HepG2 (cell line): ENCODE measurements around the gene NTRK2. TPM values are rescaled to one million over a fixed set of nuclear protein-coding genes. Genes with fewer than 3 reads are reported as not detected.

Experiments
- ATAC-seq: fragments of 200-7000 bp; cut with Tn5 transposase; 3 replicates; pipeline ENCODE4 v1.9.1; 2020; ENCODE audit warnings: mild to moderate bottlenecking, moderate library complexity
- BruUV-seq: library from RNA; stranded (reverse); fragments of 400-500 nt; replicated peaks from 2 replicates; lab custom pipeline; 2021; lab: Mats Ljungman, UMichigan
- CTCF ChIA-PET: fragments of 300-600 bp; formaldehyde crosslinking; extraction: SDS; loops from one replicate; lab custom pipeline; 2021; ENCODE audit warnings: low total read pairs, inconsistent platforms, low intra/inter-chr PET ratio; lab: Yijun Ruan, JAX
- POLR2A ChIA-PET: fragments of 350-600 bp; sonication (Branson Sonifier 250); formaldehyde crosslinking; loops from one replicate; lab custom pipeline; 2020; ENCODE audit warnings: antibody characterized with exemption, inconsistent platforms; lab: Yijun Ruan, JAX
- DNase-seq: peaks from one replicate; pipeline ENCODE4 v3.0.0-alpha.2; 2015; ENCODE audit warnings: low spot score
- FAIRE-seq: peaks from 3 replicates; lab custom pipeline; 2011; peaks lifted over from hg19 to GRCh38; lab: Jason Lieb, UNC
- H2AFZ ChIP-seq: one replicate; pipeline ENCODE4 v1.6.1; 2011; ENCODE audit warnings: low read length, inconsistent platforms
- H3K27ac ChIP-seq: fragments of 300-600 bp; 3 replicates; pipeline ENCODE4 v1.8.0; 2011; ENCODE audit warnings: mixed run types, mild to moderate bottlenecking, mixed read lengths, low read length, inconsistent platforms; ENCODE audit not compliant: insufficient read depth; ENCODE audit errors: extremely low read length
- H3K27me3 ChIP-seq, 2 experiments: fragments of 200-600 bp in 1 of 2; 2 replicates in 1 of 2; 3 replicates in 1 of 2; pipeline versions ENCODE4 v1.6.0 to v1.8.0; 2011; ENCODE audit warnings: low read length in 2 of 2, mild to moderate bottlenecking in 2 of 2, moderate library complexity in 2 of 2, inconsistent platforms in 1 of 2; ENCODE audit not compliant: insufficient read depth in 2 of 2, control insufficient read depth in 1 of 2
- H3K36me3 ChIP-seq, 2 experiments: fragments of 200-600 bp in 1 of 2; replicated peaks in 1 of 2; 2 replicates in 1 of 2; 3 replicates in 1 of 2; pipeline versions ENCODE4 v1.5.1 to v1.8.0; 2011; ENCODE audit warnings: low read length in 2 of 2, inconsistent platforms in 1 of 2; ENCODE audit not compliant: insufficient read depth in 2 of 2, control insufficient read depth in 1 of 2
- H3K4me1 ChIP-seq: 2 replicates; pipeline ENCODE4 v1.5.1; 2012; ENCODE audit warnings: low read length, inconsistent platforms; ENCODE audit not compliant: insufficient read depth
- H3K4me2 ChIP-seq: 2 replicates; pipeline ENCODE4 v1.6.0; 2011; ENCODE audit warnings: low read depth, low read length, inconsistent platforms
- H3K4me3 ChIP-seq, 3 experiments: fragments of 200-600 bp in 1 of 3; sonication (generic), shearing (Covaris generic) in 1 of 3; replicated peaks in 1 of 3; 2 replicates each; pipeline ENCODE4 v1.5.1; 2011 to 2016; ENCODE audit warnings: low read length in 3 of 3, inconsistent platforms in 2 of 3, low read depth in 2 of 3, mild to moderate bottlenecking in 2 of 3, control low read depth in 1 of 3, mixed read lengths in 1 of 3; ENCODE audit not compliant: insufficient read depth in 1 of 3
- H3K79me2 ChIP-seq: one replicate; pipeline ENCODE4 v1.6.1; 2011; ENCODE audit warnings: low read length, inconsistent platforms; ENCODE audit not compliant: insufficient read depth
- H3K9ac ChIP-seq: 2 replicates; pipeline ENCODE4 v1.6.0; 2011; ENCODE audit warnings: mild to moderate bottlenecking, low read depth, low read length, inconsistent platforms; ENCODE audit not compliant: insufficient read depth
- H3K9me3 ChIP-seq: 2 replicates; pipeline ENCODE4 v1.5.1; 2012; ENCODE audit warnings: mild to moderate bottlenecking, low read length
- H4K20me1 ChIP-seq: 2 replicates; pipeline ENCODE4 v1.6.0; 2011; ENCODE audit warnings: inconsistent platforms, mild to moderate bottlenecking, low read length, moderate library complexity; ENCODE audit not compliant: insufficient read depth
- KLF15 ChIP-seq: sonication (generic); formaldehyde crosslinking; IDR thresholded peaks from 2 replicates; pipeline ENCODE4 v1.8.1; 2023; ENCODE audit warnings: borderline replicate concordance, mild to moderate bottlenecking, inconsistent platforms, missing genetic modification reagents, mixed read lengths
- ZNF569 ChIP-seq: sonication (generic); formaldehyde crosslinking; IDR thresholded peaks from 2 replicates; pipeline ENCODE4 v1.5.0; 2020; ENCODE audit warnings: mild to moderate bottlenecking, missing genetic modification reagents, moderate library complexity, borderline replicate concordance
- ZNF709 ChIP-seq: sonication (generic); formaldehyde crosslinking; IDR thresholded peaks from 2 replicates; pipeline ENCODE4 v1.5.0; 2020; ENCODE audit warnings: mild to moderate bottlenecking, missing genetic modification reagents
- ZNF781 ChIP-seq: sonication (generic); formaldehyde crosslinking; IDR thresholded peaks from 2 replicates; pipeline ENCODE4 v1.5.1; 2020; ENCODE audit warnings: borderline replicate concordance, mild to moderate bottlenecking, missing genetic modification reagents; ENCODE audit errors: not compliant biosample characterization
- WGBS: methylation state at CpG from one replicate; pipeline ENCODE4 v1.1.6; 2017; ENCODE audit warnings: low lambda C conversion rate; 5-methylcytosine and 5-hydroxymethylcytosine counted together
- in situ Hi-C: cut with HindIII; loops from 2 replicates; pipeline ENCODE4 v1.10.0; 2017; ENCODE audit warnings: low pct_unique_long_range_greater_than_20kb; ENCODE audit not compliant: extremely low pct_ligation_motif_present
- intact Hi-C: fragments of 100-400 bp; cut with micrococcal nuclease; formaldehyde crosslinking; loops from one replicate; pipeline ENCODE4 v1.10.0; 2022; ENCODE audit not compliant: unreplicated experiment
- polyA plus RNA-seq, 8 experiments: library from polyadenylated mRNA; depleted of rRNA in 3 of 8; stranded (reverse) in 7 of 8; unstranded in 1 of 8; fragments of >200 nt; fragmentation: Illumina TruSeq in 4 of 8; extraction: Trizol in 4 of 8; gene quantifications; 2 replicates each; pipeline versions ENCODE4 v1.2.1 to v1.2.3, GENCODE V29; 2011 to 2016; ENCODE audit warnings: low read depth in 4 of 8, missing spikeins in 1 of 8, mixed read lengths in 1 of 8; ENCODE audit not compliant: insufficient read depth in 1 of 8
- total RNA-seq, 5 experiments: library from RNA; depleted of rRNA; stranded (reverse); fragments of >200 nt; fragmentation: Illumina TruSeq; extraction: Trizol; gene quantifications; 2 replicates each; pipeline ENCODE4 v1.2.3, GENCODE V29; 2016; ENCODE audit warnings: low read depth in 1 of 5
- TF ChIP-seq, protein P1 (sequence below): sonication (generic); formaldehyde crosslinking; IDR thresholded peaks from 2 replicates; pipeline ENCODE4 v1.4.0; 2020; ENCODE audit warnings: missing genetic modification reagents
- TF ChIP-seq, protein P2 (sequence below): sonication (generic); formaldehyde crosslinking; conservative IDR thresholded peaks from 2 replicates; pipeline ENCODE4 v1.4.0; 2020; ENCODE audit warnings: missing genetic modification reagents
- TF ChIP-seq, protein P3 (sequence below): sonication (generic); formaldehyde crosslinking; IDR thresholded peaks from 2 replicates; pipeline ENCODE4 v1.5.0; 2020; ENCODE audit warnings: mild to moderate bottlenecking, missing genetic modification reagents
- TF ChIP-seq, protein P4 (sequence below): fragments of 450-650 bp; IDR thresholded peaks from 2 replicates; pipeline ENCODE4 v1.6.1; 2017; ENCODE audit warnings: mild to moderate bottlenecking

NTRK2 gene
- total and polyA plus RNA-seq, 2 of the 13 experiments (the other 11 are each of a cell fraction or from before 2014, with no cell fraction given), result not detected

DNA sequence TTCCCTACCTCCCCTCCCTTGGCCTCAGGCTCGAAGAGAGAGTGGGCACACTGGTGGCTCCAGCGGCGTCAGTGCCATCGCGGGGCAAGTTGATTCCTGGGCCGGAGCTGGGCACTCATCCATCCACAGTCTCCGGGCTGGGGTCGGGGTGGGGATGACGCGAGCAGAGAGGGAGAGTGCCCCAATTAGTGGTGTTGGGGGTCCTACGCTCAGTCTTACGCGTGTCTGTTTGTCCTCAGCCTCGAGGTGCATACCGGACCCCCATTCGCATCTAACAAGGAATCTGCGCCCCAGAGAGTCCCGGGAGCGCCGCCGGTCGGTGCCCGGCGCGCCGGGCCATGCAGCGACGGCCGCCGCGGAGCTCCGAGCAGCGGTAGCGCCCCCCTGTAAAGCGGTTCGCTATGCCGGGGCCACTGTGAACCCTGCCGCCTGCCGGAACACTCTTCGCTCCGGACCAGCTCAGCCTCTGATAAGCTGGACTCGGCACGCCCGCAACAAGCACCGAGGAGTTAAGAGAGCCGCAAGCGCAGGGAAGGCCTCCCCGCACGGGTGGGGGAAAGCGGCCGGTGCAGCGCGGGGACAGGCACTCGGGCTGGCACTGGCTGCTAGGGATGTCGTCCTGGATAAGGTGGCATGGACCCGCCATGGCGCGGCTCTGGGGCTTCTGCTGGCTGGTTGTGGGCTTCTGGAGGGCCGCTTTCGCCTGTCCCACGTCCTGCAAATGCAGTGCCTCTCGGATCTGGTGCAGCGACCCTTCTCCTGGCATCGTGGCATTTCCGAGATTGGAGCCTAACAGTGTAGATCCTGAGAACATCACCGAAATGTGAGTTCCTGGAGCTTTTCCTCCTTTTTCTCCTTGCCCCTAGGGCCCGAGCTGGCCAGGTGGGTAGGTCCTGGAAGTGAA is 861 bp downstream of the NTRK2 start (continued):
- TF ChIP-seq, protein P1, sequence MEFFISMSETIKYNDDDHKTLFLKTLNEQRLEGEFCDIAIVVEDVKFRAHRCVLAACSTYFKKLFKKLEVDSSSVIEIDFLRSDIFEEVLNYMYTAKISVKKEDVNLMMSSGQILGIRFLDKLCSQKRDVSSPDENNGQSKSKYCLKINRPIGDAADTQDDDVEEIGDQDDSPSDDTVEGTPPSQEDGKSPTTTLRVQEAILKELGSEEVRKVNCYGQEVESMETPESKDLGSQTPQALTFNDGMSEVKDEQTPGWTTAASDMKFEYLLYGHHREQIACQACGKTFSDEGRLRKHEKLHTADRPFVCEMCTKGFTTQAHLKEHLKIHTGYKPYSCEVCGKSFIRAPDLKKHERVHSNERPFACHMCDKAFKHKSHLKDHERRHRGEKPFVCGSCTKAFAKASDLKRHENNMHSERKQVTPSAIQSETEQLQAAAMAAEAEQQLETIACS (CRISPR knock-in tag), result no peak
- TF ChIP-seq KLF15 (CRISPR knock-in tag), result no peak
- TF ChIP-seq ZNF569, result no peak

DNA sequence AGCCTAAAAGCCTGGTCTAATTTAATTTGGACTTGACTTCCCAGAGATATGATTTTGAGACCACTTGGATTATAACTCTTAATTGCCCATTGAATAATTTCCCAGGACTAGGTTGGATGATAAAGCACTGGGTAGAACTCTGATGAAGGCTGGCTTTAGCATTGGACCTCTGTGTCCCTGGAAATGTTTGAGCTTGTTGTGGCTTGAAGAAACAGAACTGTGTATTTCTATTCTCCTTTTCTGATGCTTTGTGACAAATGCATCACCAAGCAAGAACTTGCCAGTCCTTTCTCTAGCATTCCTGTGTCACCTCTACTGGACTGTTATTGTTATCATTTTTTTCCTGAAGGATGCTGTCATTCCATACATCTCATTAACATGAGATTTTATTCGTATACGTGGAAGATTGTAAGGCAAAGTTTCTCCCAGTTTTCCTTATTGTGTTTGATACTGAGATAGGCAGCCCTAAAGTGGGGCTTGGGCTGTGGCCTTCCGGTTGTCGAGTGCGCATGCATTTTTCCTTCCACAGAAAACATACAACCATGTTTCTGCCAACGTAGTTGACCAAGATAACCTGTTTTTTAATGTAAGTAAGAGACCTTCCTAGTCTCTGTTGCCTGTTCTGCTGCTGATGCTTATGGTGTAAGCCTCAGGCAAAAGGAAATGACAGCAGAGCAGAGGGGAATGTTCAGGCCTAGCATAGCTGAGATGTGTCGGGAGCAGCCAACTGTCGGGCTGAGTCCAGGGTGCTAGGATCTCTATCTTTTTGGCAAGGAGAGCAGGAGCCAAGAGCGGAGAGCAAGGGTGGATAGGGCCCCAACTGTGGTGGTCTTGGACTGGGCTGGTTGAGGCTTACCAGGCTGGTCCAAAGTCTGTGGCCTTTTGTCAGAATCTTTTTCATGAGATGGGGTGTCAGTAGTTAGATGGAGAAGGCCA is 2.3 kb downstream of the NTRK2 start:
- peaks cover 0 to 32% of the 10 kb centered on the region in 2 experiments; a peak in 2 of 5 replicates for H3K27me3 ChIP-seq
- no peaks in the 10 kb centered on the region for H3K4me1 ChIP-seq
- H2AFZ ChIP-seq, result no peak overlapping the region
- no peak overlapping the region for H3K4me2 ChIP-seq
- no peaks in the 10 kb centered on the region for H4K20me1 ChIP-seq
- ATAC-seq (no peak), DNase-seq (no peak), FAIRE-seq (no peak)
- no peak overlapping the region for H3K9ac ChIP-seq
- H3K4me3 ChIP-seq, result no peak overlapping the region
- in situ Hi-C loops (no loop called here), intact Hi-C loops (no loop called here)
- H3K9me3 ChIP-seq, result no peaks in the 10 kb centered on the region
- H3K27ac ChIP-seq, result no peak overlapping the region
- ChIA-PET POLR2A (no interaction called here), CTCF (no interaction called here)
- 30% methylated on average over 9 of the region's 9 CpGs for WGBS
- H3K36me3 ChIP-seq, result no peaks in the 10 kb centered on the region
- H3K79me2 ChIP-seq, result no peaks in the 10 kb centered on the region
- no TSS peak for BruUV-seq
- TF ChIP-seq, protein P2, sequence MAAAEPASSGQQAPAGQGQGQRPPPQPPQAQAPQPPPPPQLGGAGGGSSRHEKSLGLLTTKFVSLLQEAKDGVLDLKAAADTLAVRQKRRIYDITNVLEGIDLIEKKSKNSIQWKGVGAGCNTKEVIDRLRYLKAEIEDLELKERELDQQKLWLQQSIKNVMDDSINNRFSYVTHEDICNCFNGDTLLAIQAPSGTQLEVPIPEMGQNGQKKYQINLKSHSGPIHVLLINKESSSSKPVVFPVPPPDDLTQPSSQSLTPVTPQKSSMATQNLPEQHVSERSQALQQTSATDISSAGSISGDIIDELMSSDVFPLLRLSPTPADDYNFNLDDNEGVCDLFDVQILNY, result no peak
- TF ChIP-seq ZNF781, result no peak
- TF ChIP-seq, protein P3, sequence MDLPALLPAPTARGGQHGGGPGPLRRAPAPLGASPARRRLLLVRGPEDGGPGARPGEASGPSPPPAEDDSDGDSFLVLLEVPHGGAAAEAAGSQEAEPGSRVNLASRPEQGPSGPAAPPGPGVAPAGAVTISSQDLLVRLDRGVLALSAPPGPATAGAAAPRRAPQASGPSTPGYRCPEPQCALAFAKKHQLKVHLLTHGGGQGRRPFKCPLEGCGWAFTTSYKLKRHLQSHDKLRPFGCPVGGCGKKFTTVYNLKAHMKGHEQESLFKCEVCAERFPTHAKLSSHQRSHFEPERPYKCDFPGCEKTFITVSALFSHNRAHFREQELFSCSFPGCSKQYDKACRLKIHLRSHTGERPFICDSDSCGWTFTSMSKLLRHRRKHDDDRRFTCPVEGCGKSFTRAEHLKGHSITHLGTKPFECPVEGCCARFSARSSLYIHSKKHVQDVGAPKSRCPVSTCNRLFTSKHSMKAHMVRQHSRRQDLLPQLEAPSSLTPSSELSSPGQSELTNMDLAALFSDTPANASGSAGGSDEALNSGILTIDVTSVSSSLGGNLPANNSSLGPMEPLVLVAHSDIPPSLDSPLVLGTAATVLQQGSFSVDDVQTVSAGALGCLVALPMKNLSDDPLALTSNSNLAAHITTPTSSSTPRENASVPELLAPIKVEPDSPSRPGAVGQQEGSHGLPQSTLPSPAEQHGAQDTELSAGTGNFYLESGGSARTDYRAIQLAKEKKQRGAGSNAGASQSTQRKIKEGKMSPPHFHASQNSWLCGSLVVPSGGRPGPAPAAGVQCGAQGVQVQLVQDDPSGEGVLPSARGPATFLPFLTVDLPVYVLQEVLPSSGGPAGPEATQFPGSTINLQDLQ (CRISPR knock-in tag), result no peak
- TF ChIP-seq, protein P4, sequence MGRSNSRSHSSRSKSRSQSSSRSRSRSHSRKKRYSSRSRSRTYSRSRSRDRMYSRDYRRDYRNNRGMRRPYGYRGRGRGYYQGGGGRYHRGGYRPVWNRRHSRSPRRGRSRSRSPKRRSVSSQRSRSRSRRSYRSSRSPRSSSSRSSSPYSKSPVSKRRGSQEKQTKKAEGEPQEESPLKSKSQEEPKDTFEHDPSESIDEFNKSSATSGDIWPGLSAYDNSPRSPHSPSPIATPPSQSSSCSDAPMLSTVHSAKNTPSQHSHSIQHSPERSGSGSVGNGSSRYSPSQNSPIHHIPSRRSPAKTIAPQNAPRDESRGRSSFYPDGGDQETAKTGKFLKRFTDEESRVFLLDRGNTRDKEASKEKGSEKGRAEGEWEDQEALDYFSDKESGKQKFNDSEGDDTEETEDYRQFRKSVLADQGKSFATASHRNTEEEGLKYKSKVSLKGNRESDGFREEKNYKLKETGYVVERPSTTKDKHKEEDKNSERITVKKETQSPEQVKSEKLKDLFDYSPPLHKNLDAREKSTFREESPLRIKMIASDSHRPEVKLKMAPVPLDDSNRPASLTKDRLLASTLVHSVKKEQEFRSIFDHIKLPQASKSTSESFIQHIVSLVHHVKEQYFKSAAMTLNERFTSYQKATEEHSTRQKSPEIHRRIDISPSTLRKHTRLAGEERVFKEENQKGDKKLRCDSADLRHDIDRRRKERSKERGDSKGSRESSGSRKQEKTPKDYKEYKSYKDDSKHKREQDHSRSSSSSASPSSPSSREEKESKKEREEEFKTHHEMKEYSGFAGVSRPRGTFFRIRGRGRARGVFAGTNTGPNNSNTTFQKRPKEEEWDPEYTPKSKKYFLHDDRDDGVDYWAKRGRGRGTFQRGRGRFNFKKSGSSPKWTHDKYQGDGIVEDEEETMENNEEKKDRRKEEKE, result no peak
- TF ChIP-seq ZNF709 (CRISPR knock-in tag), result no peak
